T-cell (primary cell): ENCODE measurements around the gene MPZL3. TPM values are rescaled to one million over a fixed set of nuclear protein-coding genes. Genes with fewer than 3 reads are reported as not detected.

Experiments
- ATAC-seq, 4 experiments: fragments of 200-7000 bp in 3 of 4; fragments of 150-1000 bp in 1 of 4; cut with Tn5 transposase; replicated peaks in 1 of 4; 1 replicate in 3 of 4; 2 replicates in 1 of 4; pipeline ENCODE4 v1.10.0; 2021; ENCODE audit warnings: moderate library complexity in 3 of 4, mild to moderate bottlenecking in 2 of 4, moderate number of reproducible peaks in 1 of 4
- CTCF ChIA-PET, 2 donors: fragments of 300-600 bp; sonication (Branson Sonifier 250); formaldehyde crosslinking; loops; one replicate each; lab custom pipeline; 2022; ENCODE audit warnings: antibody characterized with exemption in 2 of 2; lab: Charles Lee
- POLR2A ChIA-PET, 2 donors: fragments of 300-600 bp; sonication (Branson Sonifier 250); formaldehyde crosslinking; loops; one replicate each; lab custom pipeline; 2022; ENCODE audit warnings: antibody characterized with exemption in 2 of 2; lab: Charles Lee
- DNase-seq, 35 experiments: peaks; one replicate each; pipeline versions ENCODE4 v3.0.0 to v3.0.0-alpha.2; 2013 to 2023
- H3K27ac ChIP-seq: one replicate; pipeline ENCODE4 v1.5.1; 2013; ENCODE audit warnings: low read length
- H3K27me3 ChIP-seq, 2 experiments: replicated peaks in 1 of 2; 1 replicate in 1 of 2; 2 replicates in 1 of 2; pipeline versions ENCODE4 v1.6.1 to v1.7.0; 2013; ENCODE audit warnings: low read length in 1 of 2, mixed read lengths in 1 of 2; ENCODE audit not compliant: control insufficient read depth in 2 of 2, insufficient read depth in 2 of 2; ENCODE audit errors: extremely low read depth in 1 of 2
- H3K36me3 ChIP-seq, 2 donors: 1 replicate in 1 of 2; 2 replicates in 1 of 2; pipeline versions ENCODE4 v1.6.1 to v1.7.0; 2013; ENCODE audit warnings: low read length in 1 of 2; ENCODE audit not compliant: control insufficient read depth in 2 of 2, insufficient read depth in 1 of 2; ENCODE audit errors: extremely low read depth in 1 of 2
- H3K4me1 ChIP-seq, 2 experiments: 1 replicate in 1 of 2; 2 replicates in 1 of 2; pipeline versions ENCODE4 v1.6.1 to v1.7.0; 2013; ENCODE audit warnings: low read length in 2 of 2, mixed read lengths in 1 of 2; ENCODE audit not compliant: insufficient read depth in 2 of 2, control insufficient read depth in 1 of 2; ENCODE audit errors: extremely low read depth in 1 of 2
- H3K4me3 ChIP-seq, 2 donors: 1 replicate in 1 of 2; 2 replicates in 1 of 2; pipeline versions ENCODE4 v1.5.1 to v1.7.0; 2013; ENCODE audit warnings: mild to moderate bottlenecking in 2 of 2, low read length in 1 of 2, moderate library complexity in 1 of 2; ENCODE audit not compliant: control insufficient read depth in 1 of 2; ENCODE audit errors: extremely low read depth in 1 of 2
- H3K9me3 ChIP-seq: 2 replicates; pipeline ENCODE4 v1.7.0; 2013
- H3K27ac Mint-ChIP-seq, 2 donors: one replicate each; pipeline ENCODE4 v1.8.0; 2020 to 2021; ENCODE audit warnings: mild to moderate bottlenecking in 2 of 2, mixed read lengths in 2 of 2
- H3K27me3 Mint-ChIP-seq, 2 donors: one replicate each; pipeline ENCODE4 v1.8.0; 2021 to 2022; ENCODE audit warnings: mixed read lengths in 2 of 2
- H3K36me3 Mint-ChIP-seq: one replicate; pipeline ENCODE4 v1.8.0; 2021; ENCODE audit warnings: mixed read lengths
- H3K4me1 Mint-ChIP-seq, 3 donors: one replicate each; pipeline ENCODE4 v1.8.0; 2020 to 2022; ENCODE audit warnings: mixed read lengths in 3 of 3, mild to moderate bottlenecking in 1 of 3
- H3K4me3 Mint-ChIP-seq, 3 donors: one replicate each; pipeline ENCODE4 v1.8.0; 2020 to 2022; ENCODE audit warnings: mild to moderate bottlenecking in 3 of 3, mixed read lengths in 3 of 3, moderate library complexity in 3 of 3
- H3K9me3 Mint-ChIP-seq, 3 donors: one replicate each; pipeline ENCODE4 v1.8.0; 2020 to 2022; ENCODE audit warnings: mixed read lengths in 3 of 3
- WGBS: methylation state at CpG from one replicate; pipeline ENCODE4 v1.1.5; 2013; ENCODE audit warnings: missing lambda C conversion rate; ENCODE audit not compliant: insufficient coverage; 5-methylcytosine and 5-hydroxymethylcytosine counted together
- total RNA-seq, 35 experiments: library from RNA in 6 of 35; stranded (reverse) in 6 of 35; fragments of 120-200 nt in 1 of 35; gene quantifications; one replicate each; pipeline versions ENCODE4 v1.2.1 to v1.2.4 and lab custom pipeline; 2013 to 2026

The MPZL3 gene
- total RNA-seq, 5 donors from 2014 or later (not counting 1 experiment from before 2014, with no cell fraction given) = 9.8 to 25.2 (median 16.5) TPM

- 50% methylated on average over 1 of the region's 1 CpG for WGBS
- Histone ChIP-seq H3K4me3 (no peak overlapping the region), H3K36me3 (peaks cover 0 to 4% of the 10 kb centered on the region in 2 donors), H3K27me3 (no peaks in the 10 kb centered on the region), H3K27ac (peak overlapping the region; percentile 90), H3K4me1 (peaks cover 23 to 46% of the 10 kb centered on the region in 2 experiments), H3K9me3 (no peaks in the 10 kb centered on the region)
- H3K9me3 Mint-ChIP-seq = no peaks in the 10 kb centered on the region
- H3K36me3 Mint-ChIP-seq = peaks cover 33% of the 10 kb centered on the region
- H3K27ac Mint-ChIP-seq = peak overlapping the region; percentile 92 to 94
- ChIA-PET POLR2A (interaction anchor here (0.6 to 1.7 kb wide), 5 partner anchors 10 to 17 kb away, joined by 3 to 8 read pairs (median 4); partner anchors contain the start of genes JAML (in 2 of the 2) and MPZL3 (in 2 of the 2)), CTCF (interaction anchor here (0.9 to 2.1 kb wide), 9 partner anchors 9 to 58 kb away, joined by 3 to 10 read pairs (median 4); partner anchors contain the start of genes JAML (in 1 of the 2), MPZL2 (in 1 of the 2) and MPZL3 (in 1 of the 2))
- H3K27me3 Mint-ChIP-seq = no peaks in the 10 kb centered on the region
- peak in 1 of 4 experiments; percentile 11 for ATAC-seq
- H3K4me3 Mint-ChIP-seq = peak overlapping the region; percentile 51 to 74 (median 62)
- peaks cover 69 to 87% (median 83%) of the 10 kb centered on the region in 3 donors for H3K4me1 Mint-ChIP-seq
- DNase-seq = no peak
These were observed 10.4 kb downstream of the MPZL3 start for GRCh38 chr11:118241764-118242098.

- WGBS = 18% methylated on average over 8 of the region's 9 CpGs
- peaks cover 37% of the 10 kb centered on the region for H3K36me3 Mint-ChIP-seq
- POLR2A ChIA-PET = interaction anchor here (0.6 to 1.2 kb wide), 4 partner anchors 11 to 141 kb away, joined by 3 to 4 read pairs (median 3); partner anchors contain the start of genes MPZL3 (in 2 of the 2) and JAML (in 1 of the 2)
- peaks cover 64 to 83% (median 80%) of the 10 kb centered on the region in 3 donors for H3K4me1 Mint-ChIP-seq
- no peaks in the 10 kb centered on the region for H3K9me3 Mint-ChIP-seq
- H3K4me3 Mint-ChIP-seq = peak overlapping the region; percentile 51 to 74 (median 62)
- H3K27me3 ChIP-seq = no peaks in the 10 kb centered on the region
- peak overlapping the region; percentile 92 to 94 for H3K27ac Mint-ChIP-seq
- H3K4me1 ChIP-seq = peaks cover 23 to 42% of the 10 kb centered on the region in 2 experiments
- ATAC-seq = peak; percentile 89 to 99 (median 97)
- H3K27me3 Mint-ChIP-seq = no peaks in the 10 kb centered on the region
- H3K27ac ChIP-seq = peak overlapping the region; percentile 90
- no peaks in the 10 kb centered on the region for H3K9me3 ChIP-seq
- peak overlapping the region in 1 of 2 donors; percentile 16 for H3K4me3 ChIP-seq
- CTCF ChIA-PET = interaction anchor here (0.9 to 2.1 kb wide), 9 partner anchors 10 to 59 kb away, joined by 3 to 10 read pairs (median 4); partner anchors contain the start of genes JAML (in 1 of the 2), MPZL2 (in 1 of the 2) and MPZL3 (in 1 of the 2)
- H3K36me3 ChIP-seq = peaks cover 0 to 9% of the 10 kb centered on the region in 2 donors
- peak in 21 of 35 experiments; percentile 14 to 81 (median 40) for DNase-seq
These were observed 11.0 kb downstream of the MPZL3 start for GRCh38 chr11:118240999-118241763.

- H3K4me1 Mint-ChIP-seq = peaks cover 60 to 75% (median 69%) of the 10 kb centered on the region in 3 donors
- no CpG with 5 or more reads among the region's 5 CpGs for WGBS
- ChIA-PET CTCF (interaction anchor here (0.5 to 1.6 kb wide), 6 partner anchors 15 to 282 kb away, joined by 3 to 13 read pairs (median 3); partner anchors contain the start of gene JAML (in 1 of the 2)), POLR2A (interaction anchor here (0.6 to 1.6 kb wide), 7 partner anchors 10 to 69 kb away, joined by 3 to 11 read pairs (median 4); partner anchors contain the start of genes JAML (in 2 of the 2) and MPZL3 (in 1 of the 2))
- Histone ChIP-seq H3K9me3 (no peaks in the 10 kb centered on the region), H3K27ac (peak overlapping the region; percentile 90), H3K4me1 (peaks cover 23 to 42% of the 10 kb centered on the region in 2 experiments), H3K27me3 (no peaks in the 10 kb centered on the region), H3K36me3 (peaks cover 0 to 17% of the 10 kb centered on the region in 2 donors), H3K4me3 (peak overlapping the region in 1 of 2 donors; percentile 36)
- ATAC-seq = no peak
- H3K36me3 Mint-ChIP-seq = peaks cover 40% of the 10 kb centered on the region
- no peak for DNase-seq
- H3K9me3 Mint-ChIP-seq = no peaks in the 10 kb centered on the region
- H3K27ac Mint-ChIP-seq = peak overlapping the region; percentile 92 to 94
- peak overlapping the region; percentile 45 to 62 (median 61) for H3K4me3 Mint-ChIP-seq
- H3K27me3 Mint-ChIP-seq = no peaks in the 10 kb centered on the region
These were observed 12.5 kb downstream of the MPZL3 start for GRCh38 chr11:118239509-118240205.

- peaks cover 40% of the 10 kb centered on the region for H3K36me3 Mint-ChIP-seq
- Histone ChIP-seq H3K9me3 (no peaks in the 10 kb centered on the region), H3K4me1 (peaks cover 23 to 42% of the 10 kb centered on the region in 2 experiments)
These were observed 13.2 kb downstream of the MPZL3 start for GRCh38 chr11:118238929-118239328.

GRCh38 chr11:118238421-118238820, 13.7 kb downstream of the MPZL3 start:
- H3K4me3 ChIP-seq = no peak overlapping the region
- ATAC-seq = no peak
- WGBS = no CpG with 5 or more reads among the region's 2 CpGs
- no peaks in the 10 kb centered on the region for H3K27me3 Mint-ChIP-seq
- H3K27ac ChIP-seq = peak overlapping the region; percentile 90
- H3K36me3 ChIP-seq = peaks cover 0 to 28% of the 10 kb centered on the region in 2 donors
- DNase-seq = no peak
- peak overlapping the region; percentile 47 to 63 for H3K27ac Mint-ChIP-seq
- H3K4me1 Mint-ChIP-seq = peaks cover 49 to 75% (median 57%) of the 10 kb centered on the region in 3 donors
- peaks cover 23 to 42% of the 10 kb centered on the region in 2 experiments for H3K4me1 ChIP-seq
- CTCF ChIA-PET = interaction anchor here in 1 of 2 donors (1.6 kb wide), 1 partner anchor 39 kb away, joined by 13 read pairs; no protein-coding TSS in a partner anchor
- peak overlapping the region in 1 of 3 donors; percentile 46 for H3K4me3 Mint-ChIP-seq
- no peaks in the 10 kb centered on the region for H3K9me3 Mint-ChIP-seq
- no peaks in the 10 kb centered on the region for H3K9me3 ChIP-seq
- POLR2A ChIA-PET = no interaction called here
- H3K27me3 ChIP-seq = no peaks in the 10 kb centered on the region
- H3K36me3 Mint-ChIP-seq = peaks cover 43% of the 10 kb centered on the region

More at GRCh38 chr11:118238929-118239328, 13.2 kb downstream of the MPZL3 start:
- no peak for ATAC-seq
- WGBS = no CpG with 5 or more reads among the region's 1 CpG
- H3K27ac Mint-ChIP-seq = peak overlapping the region; percentile 47 to 63
- Histone ChIP-seq H3K27me3 (no peaks in the 10 kb centered on the region), H3K36me3 (peaks cover 0 to 24% of the 10 kb centered on the region in 2 donors), H3K27ac (peak overlapping the region; percentile 90), H3K4me3 (no peak overlapping the region)
- peak overlapping the region in 2 of 3 donors; percentile 46 to 62 for H3K4me3 Mint-ChIP-seq
- peaks cover 54 to 73% (median 62%) of the 10 kb centered on the region in 3 donors for H3K4me1 Mint-ChIP-seq
- no peaks in the 10 kb centered on the region for H3K9me3 Mint-ChIP-seq
- CTCF ChIA-PET = interaction anchor here (0.6 to 1.6 kb wide), 3 partner anchors 15 to 283 kb away, joined by 3 to 13 read pairs (median 3); partner anchors contain the start of gene JAML (in 1 of the 2)
- POLR2A ChIA-PET = interaction anchor here in 1 of 2 donors (1.1 to 1.6 kb wide), 2 partner anchors 13 to 20 kb away, joined by 4 to 11 read pairs; partner anchors contain the start of gene MPZL3
- no peaks in the 10 kb centered on the region for H3K27me3 Mint-ChIP-seq
- no peak for DNase-seq
